ENCODE data around the gene AMPD2.

Gene AMPD2

GRCh38 chr1:109618661-109619575 lies 719 bp upstream of the AMPD2 start:
- Histone ChIP-seq H3K4me1 (peaks cover 46% of the 10 kb centered on the region), H3K4me3 (ENCODE audit: low read depth, low read length) (peak overlapping the region; percentile 98), H3K9me3 (no peaks in the 10 kb centered on the region), H3K36me3 (peaks cover 3% of the 10 kb centered on the region; the same call in 1 of the 2 replicates), H3K27me3 (no peaks in the 10 kb centered on the region)
- TF ChIP-seq CTCF (IDR thresholded peaks at IDR 0.05; ENCODE audit: low read depth, low read length) = no peak
- DNase-seq = no peak

DNA sequence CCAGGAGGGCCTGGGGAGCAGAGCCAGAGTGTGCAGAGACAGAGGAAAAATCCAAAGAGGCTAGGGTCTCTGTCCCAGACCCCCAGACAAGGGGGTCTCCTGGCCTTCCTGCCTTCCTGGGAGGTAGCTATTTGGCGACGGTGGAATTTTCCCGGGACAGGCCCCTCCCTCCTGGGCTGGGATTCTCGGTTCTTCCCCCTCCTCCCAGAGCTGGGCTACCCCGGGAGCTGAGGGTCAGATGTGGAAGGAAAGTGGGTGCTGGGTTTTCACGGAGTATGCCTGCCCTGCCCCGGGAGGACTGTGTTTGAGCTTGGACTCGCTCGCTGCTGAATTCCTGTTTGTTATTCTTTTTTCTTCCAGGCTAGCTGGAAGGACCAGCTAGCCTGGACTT lies 759 bp downstream of the AMPD2 start:
- DNase-seq = peak; percentile 36
- peak overlapping the region; percentile 98 for H3K4me3 ChIP-seq (ENCODE audit: low read depth, low read length)

GRCh38 chr1:109620841-109621286 lies 1.2 kb downstream of the AMPD2 start:
- Histone ChIP-seq H3K27me3 (no peaks in the 10 kb centered on the region), H3K36me3 (peaks cover 12% of the 10 kb centered on the region; the same call in 1 of the 2 replicates), H3K9me3 (no peaks in the 10 kb centered on the region), H3K4me1 (peaks cover 62% of the 10 kb centered on the region), H3K4me3 (ENCODE audit: low read depth, low read length) (peak overlapping the region; percentile 98)
- no peak for TF ChIP-seq CTCF (IDR thresholded peaks at IDR 0.05; ENCODE audit: low read depth, low read length)
- peak; percentile 99 for DNase-seq

More for the DNA sequence above, 759 bp downstream of the AMPD2 start:
- H3K27me3 ChIP-seq = no peaks in the 10 kb centered on the region
- H3K9me3 ChIP-seq = no peaks in the 10 kb centered on the region
- H3K36me3 ChIP-seq = peaks cover 7% of the 10 kb centered on the region; the same call in 1 of the 2 replicates
- H3K4me1 ChIP-seq = peaks cover 60% of the 10 kb centered on the region
- no peak for TF ChIP-seq CTCF (IDR thresholded peaks at IDR 0.05; ENCODE audit: low read depth, low read length)

GRCh38 chr1:109621379-109622136 lies 1.9 kb downstream of the AMPD2 start:
- no peak for DNase-seq
- H3K9me3 ChIP-seq = no peaks in the 10 kb centered on the region
- H3K4me1 ChIP-seq = peaks cover 62% of the 10 kb centered on the region
- TF ChIP-seq CTCF (IDR thresholded peaks at IDR 0.05; ENCODE audit: low read depth, low read length) = no peak
- H3K27me3 ChIP-seq = no peaks in the 10 kb centered on the region
- peaks cover 19% of the 10 kb centered on the region for H3K36me3 ChIP-seq
- peak overlapping the region; percentile 98 for H3K4me3 ChIP-seq (ENCODE audit: low read depth, low read length)

GRCh38 chr1:109622137-109622892 lies 2.7 kb downstream of the AMPD2 start:
- peak overlapping the region; percentile 98 for H3K4me3 ChIP-seq (ENCODE audit: low read depth, low read length)

More at GRCh38 chr1:109622137-109622892, 2.7 kb downstream of the AMPD2 start:
- no peak for DNase-seq
- Histone ChIP-seq H3K4me1 (peaks cover 55% of the 10 kb centered on the region), H3K9me3 (no peaks in the 10 kb centered on the region), H3K27me3 (no peaks in the 10 kb centered on the region), H3K36me3 (peaks cover 26% of the 10 kb centered on the region)
- TF ChIP-seq CTCF (IDR thresholded peaks at IDR 0.05; ENCODE audit: low read depth, low read length) = no peak

All from BE2C (cell line).